ENCODE data around the gene DNAJC6.

DNAJC6 gene

GRCh38 chr1:65399003-65399402, 89.7 kb downstream of the DNAJC6 start:
- no peak for DNase-seq (ENCODE audit: low read depth in 1 of 2, low spot score in 1 of 2)

- DNase-seq (ENCODE audit: low read depth in 1 of 2, low spot score in 1 of 2), result no peak
Measured at GRCh38 chr1:65401612-65402011, 92.3 kb downstream of the DNAJC6 start.

GRCh38 chr1:65404941-65405340, 95.6 kb downstream of the DNAJC6 start:
- no peak for DNase-seq (ENCODE audit: low read depth in 1 of 2, low spot score in 1 of 2)

GRCh38 chr1:65407877-65408276, 98.5 kb downstream of the DNAJC6 start:
- DNase-seq (ENCODE audit: low read depth in 1 of 2, low spot score in 1 of 2), result no peak

- no peak for DNase-seq (ENCODE audit: low read depth in 1 of 2, low spot score in 1 of 2)
Measured at GRCh38 chr1:65409314-65409713, 100.0 kb downstream of the DNAJC6 start.

- no peak for DNase-seq (ENCODE audit: low read depth in 1 of 2, low spot score in 1 of 2)
Measured at GRCh38 chr1:65409816-65410326, 100.5 kb downstream of the DNAJC6 start.

GRCh38 chr1:65412256-65412983, 103.1 kb downstream of the DNAJC6 start:
- no peak for DNase-seq (ENCODE audit: low read depth in 1 of 2, low spot score in 1 of 2)

GRCh38 chr1:65412984-65413375, 103.6 kb downstream of the DNAJC6 start:
- no peak for DNase-seq (ENCODE audit: low read depth in 1 of 2, low spot score in 1 of 2)

- no peak for DNase-seq (ENCODE audit: low read depth in 1 of 2, low spot score in 1 of 2)
Measured at GRCh38 chr1:65414538-65414937, 105.2 kb downstream of the DNAJC6 start.

- no peak for DNase-seq (ENCODE audit: low read depth in 1 of 2, low spot score in 1 of 2)
Measured at GRCh38 chr1:65416767-65417166, 107.4 kb downstream of the DNAJC6 start.

- DNase-seq (ENCODE audit: low read depth in 1 of 2, low spot score in 1 of 2), result no peak
Measured at GRCh38 chr1:65417729-65418128, 108.4 kb downstream of the DNAJC6 start.

- DNase-seq (ENCODE audit: low read depth in 1 of 2, low spot score in 1 of 2), result no peak
Measured at GRCh38 chr1:65418522-65419185, 109.3 kb downstream of the DNAJC6 start.

- DNase-seq (ENCODE audit: low read depth in 1 of 2, low spot score in 1 of 2), result peak; percentile 97
Measured at GRCh38 chr1:65419681-65420589, 110.6 kb downstream of the DNAJC6 start.

- no peak for DNase-seq (ENCODE audit: low read depth in 1 of 2, low spot score in 1 of 2)
Measured at GRCh38 chr1:65420590-65421350, 111.4 kb downstream of the DNAJC6 start, which contains the start of the genes LEPR and LEPROT. TSS of gene LEPR (plus strand) at chr1:65420668. CDS start at chr1:65565566, 144,898 bp downstream. TSS of gene LEPROT (plus strand) at chr1:65420668. CDS start at chr1:65420725, 57 bp downstream.

- no peak for DNase-seq (ENCODE audit: low read depth in 1 of 2, low spot score in 1 of 2)
Measured at GRCh38 chr1:65421351-65422025, 112.1 kb downstream of the DNAJC6 start.

GRCh38 chr1:65422241-65423203, 113.2 kb downstream of the DNAJC6 start:
- no peak for DNase-seq (ENCODE audit: low read depth in 1 of 2, low spot score in 1 of 2)

- no peak for DNase-seq (ENCODE audit: low read depth in 1 of 2, low spot score in 1 of 2)
Measured at GRCh38 chr1:65423884-65424572, 114.7 kb downstream of the DNAJC6 start.

- DNase-seq (ENCODE audit: low read depth in 1 of 2, low spot score in 1 of 2), result no peak
Measured at GRCh38 chr1:65424573-65424889, 115.2 kb downstream of the DNAJC6 start.

Data from stimulated activated CD4-positive, alpha-beta T cell treated with anti-CD3 and anti-CD28 coated beads, Interleukin-15, amount 100 ng/mL, for 1 hour (primary cell).